Neuronal stem cell (in vitro differentiated cells): ENCODE results near the gene HIP1.

Source experiments
- DNase-seq: peaks from one replicate; pipeline ENCODE4 v3.0.0-alpha.2; 2013; ENCODE audit warnings: low spot score
- H2AFZ ChIP-seq: one replicate; pipeline ENCODE4 v1.6.1; 2013; ENCODE audit warnings: mild to moderate bottlenecking, low read length, inconsistent platforms
- H2AK5ac ChIP-seq: 2 replicates; pipeline ENCODE4 v1.6.1; 2013; ENCODE audit warnings: low read depth, mild to moderate bottlenecking, inconsistent platforms, low read length, moderate library complexity, mixed read lengths
- H2BK120ac ChIP-seq: 2 replicates; pipeline ENCODE4 v1.6.1; 2013; ENCODE audit warnings: low read depth, mild to moderate bottlenecking, inconsistent platforms, low read length, moderate library complexity, mixed read lengths
- H2BK12ac ChIP-seq: one replicate; pipeline ENCODE4 v1.6.1; 2013; ENCODE audit warnings: low read length, inconsistent platforms
- H2BK15ac ChIP-seq: 2 replicates; pipeline ENCODE4 v1.6.1; 2013; ENCODE audit warnings: mild to moderate bottlenecking, low read length, inconsistent platforms, mixed read lengths
- H2BK5ac ChIP-seq: one replicate; pipeline ENCODE4 v1.6.1; 2013; ENCODE audit warnings: inconsistent platforms, mild to moderate bottlenecking, low read length, moderate library complexity
- H3K14ac ChIP-seq: one replicate; pipeline ENCODE4 v1.6.1; 2013; ENCODE audit warnings: low read length, inconsistent platforms
- H3K18ac ChIP-seq: 2 replicates; pipeline ENCODE4 v1.6.1; 2013; ENCODE audit warnings: low read length, inconsistent platforms
- H3K23ac ChIP-seq: 2 replicates; pipeline ENCODE4 v1.6.1; 2013; ENCODE audit warnings: low read depth, mild to moderate bottlenecking, mixed read lengths, low read length, inconsistent platforms; ENCODE audit not compliant: poor library complexity
- H3K27ac ChIP-seq: replicated peaks from 3 replicates; pipeline ENCODE4 v1.5.1; 2013; ENCODE audit warnings: low read length, inconsistent platforms
- H3K27me3 ChIP-seq, 3 experiments: 2 replicates each; pipeline ENCODE4 v1.6.1; 2013; ENCODE audit warnings: low read length in 3 of 3, mild to moderate bottlenecking in 2 of 3, inconsistent platforms in 1 of 3, low read depth in 1 of 3, mixed read lengths in 1 of 3, moderate library complexity in 1 of 3; ENCODE audit not compliant: control insufficient read depth in 3 of 3, insufficient read depth in 3 of 3
- H3K36me3 ChIP-seq, 2 donors: replicated peaks in 1 of 2; 2 replicates each; pipeline ENCODE4 v1.6.1; 2013; ENCODE audit warnings: low read length in 2 of 2; ENCODE audit not compliant: control insufficient read depth in 2 of 2, insufficient read depth in 2 of 2
- H3K4ac ChIP-seq: 2 replicates; pipeline ENCODE4 v1.6.1; 2013; ENCODE audit warnings: inconsistent platforms, mild to moderate bottlenecking, low read length, moderate library complexity
- H3K4me1 ChIP-seq, 2 donors: 1 replicate in 1 of 2; 2 replicates in 1 of 2; pipeline ENCODE4 v1.6.1; 2013; ENCODE audit warnings: low read length in 2 of 2, low read depth in 1 of 2; ENCODE audit not compliant: control insufficient read depth in 2 of 2, insufficient read depth in 1 of 2
- H3K4me2 ChIP-seq: one replicate; pipeline ENCODE4 v1.6.1; 2013; ENCODE audit warnings: mild to moderate bottlenecking, low read length, inconsistent platforms; ENCODE audit not compliant: insufficient read depth, poor library complexity, severe bottlenecking
- H3K4me3 ChIP-seq, 2 donors: 2 replicates each; pipeline ENCODE4 v1.5.1; 2013; ENCODE audit warnings: low read length in 2 of 2, mild to moderate bottlenecking in 2 of 2, inconsistent platforms in 1 of 2, moderate library complexity in 1 of 2
- H3K79me1 ChIP-seq: one replicate; pipeline ENCODE4 v1.6.1; 2013; ENCODE audit warnings: low read depth, mild to moderate bottlenecking, inconsistent platforms, low read length, moderate library complexity
- H3K9ac ChIP-seq: one replicate; pipeline ENCODE4 v1.6.1; 2013; ENCODE audit warnings: mild to moderate bottlenecking, low read depth, low read length, inconsistent platforms; ENCODE audit not compliant: poor library complexity
- H3K9me3 ChIP-seq, 2 donors: replicated peaks in 1 of 2; 2 replicates each; pipeline versions ENCODE3 to v1.6.1; 2013; ENCODE audit warnings: low read length in 2 of 2, mild to moderate bottlenecking in 2 of 2, inconsistent platforms in 1 of 2, low read depth in 1 of 2, mixed read lengths in 1 of 2, moderate library complexity in 1 of 2; ENCODE audit not compliant: control insufficient read depth in 2 of 2, insufficient read depth in 1 of 2
- H4K8ac ChIP-seq: one replicate; pipeline ENCODE4 v1.6.1; 2013; ENCODE audit warnings: low read depth, mild to moderate bottlenecking, inconsistent platforms, low read length, moderate library complexity
- H4K91ac ChIP-seq: one replicate; pipeline ENCODE4 v1.6.1; 2013; ENCODE audit warnings: low read length, low read depth, mild to moderate bottlenecking, inconsistent platforms; ENCODE audit not compliant: poor library complexity
- WGBS, 2 donors: extraction: QIAGEN DNeasy Blood & Tissue Kit; methylation state at CpG; one replicate each; pipeline ENCODE4 v1.1.7; 2013; ENCODE audit warnings: missing lambda C conversion rate in 2 of 2, mixed read lengths in 1 of 2; ENCODE audit not compliant: insufficient read length in 2 of 2, insufficient replicate concordance in 1 of 2; ENCODE audit errors: extremely low coverage in 2 of 2; 5-methylcytosine and 5-hydroxymethylcytosine counted together

Gene HIP1

DNA sequence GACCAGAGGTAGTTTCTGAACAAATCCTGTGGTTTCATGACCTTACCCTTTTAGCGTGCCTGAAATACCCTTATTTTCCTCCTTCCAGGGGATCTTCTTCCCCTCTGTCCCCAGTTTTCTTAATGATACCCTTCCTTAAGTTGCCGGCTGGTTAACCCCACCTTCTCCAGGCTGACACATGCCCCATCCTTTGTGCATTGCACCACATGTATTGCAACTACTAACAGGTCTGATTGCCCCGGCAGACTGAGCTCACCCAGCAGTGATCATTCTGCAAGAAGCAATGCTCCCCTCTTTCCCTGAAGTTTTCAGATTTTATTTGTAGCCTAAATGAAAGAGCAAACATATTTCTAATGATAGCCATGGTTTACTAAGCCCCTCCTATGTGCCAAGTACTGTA, 108.2 kb downstream of the HIP1 start:
- Histone ChIP-seq H2AK5ac (no peak overlapping the region), H2AFZ (no peak overlapping the region), H2BK120ac (no peak overlapping the region), H2BK12ac (no peak overlapping the region), H4K91ac (no peak overlapping the region), H3K9ac (no peak overlapping the region), H3K4me2 (no peak overlapping the region), H3K79me1 (peaks cover 10% of the 10 kb centered on the region), H3K4me1 (peaks cover 0 to 3% of the 10 kb centered on the region in 2 donors), H2BK15ac (no peak overlapping the region), H3K27ac (no peak overlapping the region), H3K23ac (no peak overlapping the region), H3K18ac (no peak overlapping the region), H3K9me3 (peaks cover 12 to 31% of the 10 kb centered on the region in 2 donors), H4K8ac (no peak overlapping the region), H3K4ac (no peak overlapping the region), H3K4me3 (no peak overlapping the region), H3K36me3 (peaks cover 12 to 57% of the 10 kb centered on the region in 2 donors), H3K14ac (no peak overlapping the region), H2BK5ac (no peak overlapping the region), H3K27me3 (no peaks in the 10 kb centered on the region)
- DNase-seq = no peak
- WGBS, 2 donors = no CpG with 5 or more reads among the region's 3 CpGs

DNA sequence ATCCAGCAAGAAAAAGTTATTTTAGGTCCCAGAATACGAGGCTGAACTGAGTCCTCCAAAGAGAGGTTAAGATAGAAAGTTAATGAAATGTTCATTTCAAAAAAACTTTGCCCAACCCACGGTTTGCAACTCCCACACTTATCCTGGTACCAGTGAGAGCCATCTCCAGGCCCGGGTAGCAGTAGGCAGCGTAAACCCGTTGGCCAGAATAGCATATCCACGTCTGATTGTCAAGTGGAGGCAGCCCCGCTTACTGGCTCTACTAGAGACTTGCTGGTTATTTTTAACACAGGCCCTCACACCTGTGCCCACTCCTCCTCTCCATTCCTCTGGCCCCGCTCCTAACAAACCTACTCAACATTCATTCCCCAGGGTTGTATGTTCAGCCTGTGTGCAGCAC, 109.7 kb downstream of the HIP1 start:
- H2BK12ac ChIP-seq = no peak overlapping the region
- no CpG with 5 or more reads among the region's 8 CpGs for whole genome bisulfite sequencing, 2 donors
- DNase-seq = no peak
- H2AFZ ChIP-seq = no peak overlapping the region
- no peak overlapping the region for H3K18ac ChIP-seq
- peaks cover 14 to 32% of the 10 kb centered on the region in 2 donors for H3K9me3 ChIP-seq
- H3K23ac ChIP-seq = no peak overlapping the region
- H4K91ac ChIP-seq = no peak overlapping the region
- peaks cover 0 to 3% of the 10 kb centered on the region in 2 donors for H3K4me1 ChIP-seq
- no peak overlapping the region for H3K14ac ChIP-seq
- no peak overlapping the region for H3K4ac ChIP-seq
- H2BK15ac ChIP-seq = no peak overlapping the region
- H2BK5ac ChIP-seq = no peak overlapping the region
- no peak overlapping the region for H3K4me2 ChIP-seq
- no peak overlapping the region for H2BK120ac ChIP-seq
- H3K79me1 ChIP-seq = peaks cover 18% of the 10 kb centered on the region
- no peak overlapping the region for H2AK5ac ChIP-seq
- peaks cover 14 to 54% of the 10 kb centered on the region in 2 donors for H3K36me3 ChIP-seq
- no peak overlapping the region for H4K8ac ChIP-seq
- H3K4me3 ChIP-seq = no peak overlapping the region
- no peaks in the 10 kb centered on the region for H3K27me3 ChIP-seq
- H3K9ac ChIP-seq = no peak overlapping the region
- peak overlapping the region; percentile 46 for H3K27ac ChIP-seq

DNA sequence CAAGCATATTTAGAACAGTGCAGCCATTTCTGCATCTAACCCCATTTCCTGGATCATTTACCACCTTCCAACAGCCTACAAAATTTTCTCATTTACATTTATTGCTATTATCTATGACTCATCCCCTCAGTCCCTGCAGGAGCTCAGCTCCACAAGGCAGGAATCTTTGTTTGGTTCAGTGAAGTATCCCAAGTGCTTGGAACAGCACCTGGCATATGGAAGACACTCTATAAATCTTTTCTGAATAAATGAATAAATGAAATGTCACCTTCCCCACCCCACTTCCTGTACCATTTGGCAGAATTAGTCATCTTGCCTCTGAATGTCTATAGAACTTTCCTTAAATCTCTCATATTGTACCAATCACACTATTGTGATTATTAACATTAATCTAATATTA, 110.7 kb downstream of the HIP1 start:
- Histone ChIP-seq H3K27ac (no peak overlapping the region), H2BK12ac (no peak overlapping the region), H4K8ac (no peak overlapping the region), H2BK15ac (no peak overlapping the region), H3K79me1 (peaks cover 19% of the 10 kb centered on the region), H3K4me1 (peaks cover 0 to 3% of the 10 kb centered on the region in 2 donors), H2BK120ac (no peak overlapping the region), H3K27me3 (no peaks in the 10 kb centered on the region), H3K9ac (no peak overlapping the region), H3K23ac (no peak overlapping the region), H2AK5ac (no peak overlapping the region), H3K9me3 (peaks cover 14 to 32% of the 10 kb centered on the region in 2 donors), H2BK5ac (no peak overlapping the region), H3K14ac (no peak overlapping the region), H3K4ac (no peak overlapping the region), H3K4me2 (no peak overlapping the region), H3K4me3 (no peak overlapping the region), H3K18ac (no peak overlapping the region), H2AFZ (no peak overlapping the region), H4K91ac (no peak overlapping the region), H3K36me3 (peaks cover 16 to 55% of the 10 kb centered on the region in 2 donors)
- DNase-seq = no peak

DNA sequence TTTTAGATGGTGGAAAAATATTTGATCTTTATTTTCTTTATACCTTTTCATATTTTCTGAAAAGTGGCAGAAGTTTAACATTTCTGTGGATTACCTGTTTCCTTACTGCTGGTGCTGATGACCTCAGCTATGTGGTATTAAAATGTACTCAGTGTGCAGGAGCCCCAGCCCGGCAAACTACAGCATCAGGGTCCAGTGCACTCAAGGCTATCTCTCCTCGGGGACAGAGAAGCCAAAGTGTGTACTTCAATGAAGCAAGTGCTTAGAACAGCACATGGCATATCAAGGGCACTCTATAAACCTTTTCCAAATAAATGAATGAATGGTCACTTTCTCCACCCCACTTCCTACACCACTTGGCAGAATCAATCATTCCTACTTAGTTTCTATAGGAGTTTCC, 111.8 kb downstream of the HIP1 start:
- H2BK15ac ChIP-seq = no peak overlapping the region
- no peak overlapping the region for H3K9ac ChIP-seq
- no peak overlapping the region for H3K18ac ChIP-seq
- H3K27me3 ChIP-seq = no peaks in the 10 kb centered on the region
- WGBS, 2 donors = no CpG with 5 or more reads among the region's 2 CpGs
- H2BK5ac ChIP-seq = no peak overlapping the region
- H2BK12ac ChIP-seq = no peak overlapping the region
- H2AFZ ChIP-seq = no peak overlapping the region
- H3K79me1 ChIP-seq = peaks cover 21% of the 10 kb centered on the region
- peaks cover 0 to 3% of the 10 kb centered on the region in 2 donors for H3K4me1 ChIP-seq
- H3K4me3 ChIP-seq = no peak overlapping the region
- H4K91ac ChIP-seq = no peak overlapping the region
- no peak overlapping the region for H2AK5ac ChIP-seq
- no peak overlapping the region for H3K27ac ChIP-seq
- no peak overlapping the region for H4K8ac ChIP-seq
- H3K4ac ChIP-seq = no peak overlapping the region
- no peak overlapping the region for H3K14ac ChIP-seq
- peaks cover 14 to 32% of the 10 kb centered on the region in 2 donors for H3K9me3 ChIP-seq
- DNase-seq = no peak
- no peak overlapping the region for H3K4me2 ChIP-seq
- peaks cover 13 to 46% of the 10 kb centered on the region in 2 donors for H3K36me3 ChIP-seq
- H3K23ac ChIP-seq = no peak overlapping the region
- H2BK120ac ChIP-seq = no peak overlapping the region
